ENCODE measurements around the gene ABCF3. TPM values are rescaled to one million over a fixed set of nuclear protein-coding genes. Genes with fewer than 3 reads are reported as not detected.

Gene ABCF3
- total RNA-seq, 4 donors from 2014 or later, result 94.7 to 136 (median 125) TPM

- Histone ChIP-seq H3K27ac (no peak overlapping the region), H3K27me3 (peaks cover 0 to 24% of the 10 kb centered on the region in 2 donors), H3K36me3 (no peaks in the 10 kb centered on the region), H3K4me3 (peak overlapping the region; percentile 38 to 54 (median 49)), H3K9me3 (no peaks in the 10 kb centered on the region), H3K4me1 (peaks cover 0 to 22% (median 20%) of the 10 kb centered on the region in 4 donors)
- TF ChIP-seq POLR2A (IDR thresholded peaks at IDR 0.05), result no peak
- no peak for TF ChIP-seq CTCF (IDR thresholded peaks at IDR 0.05)
- DNase-seq, result no peak
These were observed 44.9 kb downstream of the ABCF3 start for GRCh38 chr3:184230603-184231528.

GRCh38 chr3:184231671-184232070 lies 45.7 kb downstream of the ABCF3 start:
- H3K4me1 ChIP-seq, result peaks cover 0 to 22% (median 20%) of the 10 kb centered on the region in 4 donors
- H3K36me3 ChIP-seq, result no peaks in the 10 kb centered on the region
- H3K4me3 ChIP-seq, result no peak overlapping the region
- peaks cover 0 to 24% of the 10 kb centered on the region in 2 donors for H3K27me3 ChIP-seq
- no peak overlapping the region for H3K27ac ChIP-seq
- H3K9me3 ChIP-seq, result no peaks in the 10 kb centered on the region
- DNase-seq, result no peak
- TF ChIP-seq POLR2A (IDR thresholded peaks at IDR 0.05), result no peak
- no peak for TF ChIP-seq CTCF (IDR thresholded peaks at IDR 0.05)

GRCh38 chr3:184233127-184233843 lies 47.3 kb downstream of the ABCF3 start:
- Histone ChIP-seq H3K27me3 (peaks cover 0 to 24% of the 10 kb centered on the region in 2 donors), H3K9me3 (no peaks in the 10 kb centered on the region), H3K36me3 (no peaks in the 10 kb centered on the region), H3K4me1 (peaks cover 0 to 22% (median 20%) of the 10 kb centered on the region in 4 donors), H3K27ac (no peak overlapping the region), H3K4me3 (no peak overlapping the region)
- TF ChIP-seq CTCF (IDR thresholded peaks at IDR 0.05) (no peak), POLR2A (IDR thresholded peaks at IDR 0.05) (no peak)
- no peak for DNase-seq

- DNase-seq, result no peak
- no peaks in the 10 kb centered on the region for H3K9me3 ChIP-seq
- TF ChIP-seq CTCF (IDR thresholded peaks at IDR 0.05) (no peak), POLR2A (IDR thresholded peaks at IDR 0.05) (no peak)
These were observed 48.2 kb downstream of the ABCF3 start for GRCh38 chr3:184234224-184234623.

GRCh38 chr3:184234671-184235380 lies 48.8 kb downstream of the ABCF3 start:
- Histone ChIP-seq H3K4me1 (peaks cover 0 to 12% (median 12%) of the 10 kb centered on the region in 4 donors), H3K4me3 (no peak overlapping the region), H3K9me3 (no peaks in the 10 kb centered on the region), H3K27me3 (peaks cover 0 to 17% of the 10 kb centered on the region in 2 donors), H3K27ac (no peak overlapping the region), H3K36me3 (no peaks in the 10 kb centered on the region)
- DNase-seq, result no peak
- no peak for TF ChIP-seq CTCF (IDR thresholded peaks at IDR 0.05)
- no peak for TF ChIP-seq POLR2A (IDR thresholded peaks at IDR 0.05)

More at GRCh38 chr3:184234224-184234623, 48.2 kb downstream of the ABCF3 start:
- peaks cover 0 to 18% (median 15%) of the 10 kb centered on the region in 4 donors for H3K4me1 ChIP-seq
- H3K27me3 ChIP-seq, result peaks cover 0 to 23% of the 10 kb centered on the region in 2 donors
- no peak overlapping the region for H3K27ac ChIP-seq
- H3K36me3 ChIP-seq, result no peaks in the 10 kb centered on the region
- no peak overlapping the region for H3K4me3 ChIP-seq
